Keratinocyte (primary cell): ENCODE measurements around the gene NTN1.

Source experiments
- CTCF ChIP-seq, 3 experiments: IDR thresholded peaks in 1 of 3; conservative IDR thresholded peaks in 1 of 3; optimal IDR thresholded peaks in 1 of 3; 2 replicates in 2 of 3; 3 replicates in 1 of 3; pipeline versions ENCODE3 to v1.5.1; 2011; ENCODE audit warnings: low read length in 3 of 3, mild to moderate bottlenecking in 3 of 3, moderate library complexity in 2 of 3, control low read depth in 1 of 3, inconsistent platforms in 1 of 3; ENCODE audit not compliant: insufficient read depth in 2 of 3; ENCODE audit errors: extremely low read depth in 1 of 3
- EZH2 ChIP-seq: IDR thresholded peaks from one replicate; pipeline ENCODE4 v1.6.1; 2012; ENCODE audit warnings: inconsistent platforms, mild to moderate bottlenecking, low read length, moderate library complexity

DNA sequence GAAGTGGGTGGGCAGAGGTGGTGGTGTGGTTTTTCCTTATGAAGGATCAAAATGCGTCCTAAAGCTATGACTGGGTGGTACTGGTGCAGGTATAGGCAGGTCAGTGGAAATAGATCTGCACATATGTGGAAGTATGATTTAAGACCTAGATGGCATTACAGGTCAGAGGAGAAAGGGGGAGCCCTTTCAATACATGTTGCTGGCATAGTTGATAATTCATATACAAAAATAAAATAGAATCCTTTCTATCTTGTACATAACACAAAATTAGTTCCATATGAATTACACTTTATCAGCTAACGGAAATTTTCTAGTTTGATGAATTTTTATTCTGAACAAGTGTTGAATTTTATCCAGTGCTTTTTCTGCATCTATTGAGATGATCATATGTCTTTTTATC, 35.0 kb upstream of the NTN1 start:
- TF ChIP-seq EZH2 (no peak), CTCF (optimal IDR thresholded peaks at IDR 0.05 in 1 of 3, IDR thresholded peaks at IDR 0.05 in 1 of 3, conservative IDR thresholded peaks at IDR 0.05 in 1 of 3; ENCODE audit: extremely low read depth in 1 of 3, insufficient read depth in 2 of 3, low read length in 3 of 3) (peak in 1 of 3 experiments; percentile 4)
